Measurements from ENCODE around the gene EPHA7. TPM values are rescaled to one million over a fixed set of nuclear protein-coding genes. Genes with fewer than 3 reads are reported as not detected.

Gene EPHA7
- total RNA-seq: not detected in 2 replicates

GRCh38 chr6:93419304-93420162 is at the start of gene EPHA7:
Gene EPHA7, minus strand, starts transcription at chr6:93419559. Its CDS starts 218 bp downstream, at chr6:93419341.

Measured in airway epithelial cell (primary cell).